Activated T-helper 1 cell treated with Interleukin-2 at 50 U/mL for 16 hours (primary cell): ENCODE measurements around the gene TRANK1.

Experiments used
- DNase-seq: peaks from one replicate; pipeline ENCODE4 v3.0.0-alpha.2; 2020; ENCODE audit warnings: low read depth

TRANK1 gene

GRCh38 chr3:36800533-36801116 lies 144.2 kb downstream of the TRANK1 start:
- no peak for DNase-seq

GRCh38 chr3:36796881-36797280 lies 148.0 kb downstream of the TRANK1 start:
- no peak for DNase-seq

- DNase-seq, result no peak
These were observed 148.7 kb downstream of the TRANK1 start for GRCh38 chr3:36796161-36796560.

- no peak for DNase-seq
These were observed 149.2 kb downstream of the TRANK1 start for GRCh38 chr3:36795622-36796021.

- DNase-seq, result no peak
These were observed 152.5 kb downstream of the TRANK1 start for GRCh38 chr3:36792342-36792741.

- no peak for DNase-seq
These were observed 154.1 kb downstream of the TRANK1 start for GRCh38 chr3:36790765-36791164.

GRCh38 chr3:36786921-36787890 lies 157.6 kb downstream of the TRANK1 start:
- DNase-seq, result no peak

GRCh38 chr3:36784138-36784635 lies 160.7 kb downstream of the TRANK1 start:
- DNase-seq, result no peak

GRCh38 chr3:36777424-36778218 lies 167.2 kb downstream of the TRANK1 start:
- no peak for DNase-seq
